OCI-LY7 (cell line): ENCODE data around the gene PRKD1. TPM values are rescaled to one million over a fixed set of nuclear protein-coding genes. Genes with fewer than 3 reads are reported as not detected.

Experiments used
- Bru-seq: library from RNA; stranded (reverse); fragments of 400-500 nt; gene quantifications from one replicate; lab custom pipeline; 2021; lab: Mats Ljungman, UMichigan
- BruChase-seq, 2 experiments: library from RNA; stranded (reverse); fragments of 400-500 nt; gene quantifications; one replicate each; lab custom pipeline; 2021; lab: Mats Ljungman, UMichigan
- BruUV-seq: library from RNA; stranded (reverse); fragments of 400-500 nt; replicated peaks from 2 replicates; lab custom pipeline; 2021; lab: Mats Ljungman, UMichigan
- CTCF ChIA-PET: fragments of 300-600 bp; sonication (Branson Sonifier 250); formaldehyde crosslinking; loops from one replicate; lab custom pipeline; 2022; ENCODE audit warnings: antibody characterized with exemption; ENCODE audit not compliant: unreplicated experiment; lab: Charles Lee
- POLR2A ChIA-PET: fragments of 300-600 bp; sonication (Branson Sonifier 250); formaldehyde crosslinking; loops from one replicate; lab custom pipeline; 2022; ENCODE audit warnings: antibody characterized with exemption; lab: Charles Lee
- DNase-seq: peaks from one replicate; pipeline ENCODE4 v3.0.0-alpha.2; 2015; ENCODE audit warnings: low spot score
- H2AFZ ChIP-seq: fragments of 200-600 bp; sonication (generic), shearing (Covaris generic); 2 replicates; pipeline ENCODE4 v1.6.1; 2014; ENCODE audit warnings: mild to moderate bottlenecking, antibody characterized with exemption, low read length, moderate library complexity
- H3K27ac ChIP-seq: fragments of 200-600 bp; sonication (generic); 2 replicates; pipeline ENCODE4 v1.5.1; 2014; ENCODE audit warnings: mixed run types, low read depth, mild to moderate bottlenecking, moderate library complexity, low read length, inconsistent platforms; ENCODE audit not compliant: poor library complexity, severe bottlenecking
- H3K36me3 ChIP-seq: fragments of 200-600 bp; sonication (generic); 2 replicates; pipeline ENCODE4 v1.6.1; 2014; ENCODE audit warnings: mild to moderate bottlenecking, antibody characterized with exemption, low read length, moderate library complexity, mixed read lengths; ENCODE audit not compliant: insufficient read depth
- H3K4me1 ChIP-seq: fragments of 200-600 bp; sonication (generic); 2 replicates; pipeline ENCODE4 v1.5.1; 2014; ENCODE audit warnings: mild to moderate bottlenecking, low read length; ENCODE audit not compliant: insufficient read depth, poor library complexity, severe bottlenecking
- H3K4me2 ChIP-seq: fragments of 200-600 bp; sonication (generic); 2 replicates; pipeline ENCODE4 v1.6.1; 2014; ENCODE audit warnings: mild to moderate bottlenecking, low read length
- H3K4me3 ChIP-seq: fragments of 200-600 bp; sonication (generic); 2 replicates; pipeline ENCODE4 v1.5.1; 2014; ENCODE audit warnings: mild to moderate bottlenecking, low read depth, low read length; ENCODE audit not compliant: poor library complexity, severe bottlenecking
- H3K79me2 ChIP-seq: fragments of 200-600 bp; sonication (generic); 2 replicates; pipeline ENCODE4 v1.6.1; 2016; ENCODE audit warnings: low read depth, mild to moderate bottlenecking, low read length, moderate library complexity, mixed read lengths; ENCODE audit not compliant: insufficient read depth
- H3K9me2 ChIP-seq: fragments of 200-600 bp; sonication (generic); 2 replicates; pipeline ENCODE4 v1.6.1; 2016; ENCODE audit warnings: mild to moderate bottlenecking, low read length, mixed read lengths; ENCODE audit not compliant: insufficient read depth
- H3K9me3 ChIP-seq: fragments of 200-600 bp; sonication (generic); 2 replicates; pipeline ENCODE4 v1.6.1; 2014; ENCODE audit warnings: mild to moderate bottlenecking, mixed run types, low read length, mixed read lengths
- H4K20me1 ChIP-seq: fragments of 200-600 bp; sonication (generic); 2 replicates; pipeline ENCODE4 v1.6.1; 2014; ENCODE audit warnings: mild to moderate bottlenecking, antibody characterized with exemption, low read length, moderate library complexity, mixed read lengths; ENCODE audit not compliant: insufficient read depth
- CTCF ChIP-seq: fragments of 200-600 bp; sonication (generic); conservative IDR thresholded peaks from 2 replicates; pipeline ENCODE4 v1.5.1; 2014; ENCODE audit warnings: mild to moderate bottlenecking, antibody characterized with exemption, low read length, moderate library complexity, mixed read lengths
- EZH2phosphoT487 ChIP-seq: fragments of 200-600 bp; sonication (generic); IDR thresholded peaks from 2 replicates; pipeline ENCODE4 v1.6.1; 2018; ENCODE audit warnings: low read depth, borderline replicate concordance, mild to moderate bottlenecking, mixed run types, antibody characterized with exemption, low read length, moderate library complexity, mixed read lengths
- intact Hi-C: fragments of 100-400 bp; cut with micrococcal nuclease; formaldehyde crosslinking; loops from one replicate; pipeline ENCODE4 v1.10.0; 2022; ENCODE audit not compliant: unreplicated experiment
- long read RNA-seq: library from polyadenylated mRNA; stranded (forward); transcript quantifications from one replicate; pipeline ENCODE4 v2.0.0, GENCODE V29; 2022
- total RNA-seq, 2 experiments: library from RNA; depleted of rRNA in 1 of 2; stranded (reverse); fragments of >200 nt in 1 of 2; shearing (Covaris generic) in 1 of 2; gene quantifications; 2 replicates each; pipeline ENCODE4 v1.2.3, GENCODE V29; 2014 to 2022

The PRKD1 gene
- total RNA-seq (2014; rRNA removed; shearing (Covaris generic)) (not detected in 2 replicates), total RNA-seq (2022) (not detected in 2 replicates), Bru-seq, nascent RNA (percentile 0 among the genes with signal in this experiment), BruChase-seq, experiment 1, labeled RNA remaining after a 6-hour chase (percentile 0 among the genes with signal in this experiment), BruChase-seq, experiment 2, labeled RNA remaining after a 2-hour chase (percentile 1 among the genes with signal in this experiment)
- long read RNA-seq = 0 reads

DNA sequence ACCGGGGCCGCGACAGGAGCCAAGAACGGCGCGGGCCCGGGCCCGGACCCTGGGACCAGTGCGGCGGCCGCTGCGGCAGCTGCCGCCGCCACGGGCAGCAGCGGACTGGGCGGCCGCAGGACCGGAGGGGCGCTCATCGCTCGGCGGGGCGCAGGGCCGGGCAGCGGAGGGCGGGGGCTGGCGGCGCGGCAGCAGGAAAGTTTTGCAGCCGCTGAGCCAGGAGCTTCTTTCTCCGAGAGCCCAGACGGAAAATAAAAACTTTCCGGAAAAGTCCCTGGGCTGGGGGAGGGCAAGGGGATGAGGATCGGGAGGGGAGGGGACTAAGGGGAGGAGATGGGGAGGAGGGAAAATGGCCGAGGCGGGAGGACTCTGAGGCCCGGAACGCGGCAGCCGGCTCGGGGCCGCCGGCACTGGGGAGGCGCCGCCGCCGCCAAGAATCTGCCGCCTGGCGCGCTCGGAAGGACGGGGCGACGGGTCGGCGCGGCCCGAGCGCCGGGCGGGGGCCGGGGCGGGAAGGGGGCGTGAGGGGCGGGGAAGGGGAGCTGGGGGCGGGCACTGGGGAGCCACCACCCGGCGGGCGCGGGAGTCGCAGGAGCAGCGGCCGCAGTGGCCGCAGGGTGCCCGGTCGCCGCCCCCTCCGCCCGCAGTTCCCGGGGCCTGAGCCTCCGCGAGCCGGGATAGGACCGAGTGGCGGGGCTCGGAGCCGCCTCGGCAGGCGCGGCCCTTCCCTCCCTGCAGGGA, at the start of gene PRKD1:
Gene PRKD1 (minus strand): TSS at position 472 of the 741 bp plus-strand sequence.
- CTCF ChIA-PET = no interaction called here

GRCh38 chr14:29971101-29971500, 43.5 kb upstream of the PRKD1 start:
- Histone ChIP-seq H3K4me3 (no peak overlapping the region), H3K27ac (no peak overlapping the region), H2AFZ (no peak overlapping the region), H4K20me1 (no peaks in the 10 kb centered on the region), H3K4me2 (no peak overlapping the region), H3K79me2 (no peaks in the 10 kb centered on the region), H3K9me3 (no peaks in the 10 kb centered on the region), H3K9me2 (no peaks in the 10 kb centered on the region), H3K36me3 (no peaks in the 10 kb centered on the region), H3K4me1 (no peaks in the 10 kb centered on the region)
- DNase-seq = no peak
- no peak for TF ChIP-seq CTCF
- TF ChIP-seq EZH2phosphoT487 = no peak
- BruUV-seq = no TSS peak
- intact Hi-C loops = no loop called here
- ChIA-PET POLR2A (no interaction called here), CTCF (no interaction called here)

More for the DNA sequence above, at the start of gene PRKD1:
- no TSS peak for BruUV-seq
- Histone ChIP-seq H3K4me1 (no peaks in the 10 kb centered on the region), H3K4me2 (no peak within 1 kb of the TSS), H2AFZ (no peak within 1 kb of the TSS), H4K20me1 (no peaks in the 10 kb centered on the region), H3K9me2 (no peaks in the 10 kb centered on the region), H3K36me3 (no peaks in the 10 kb centered on the region), H3K9me3 (no peaks in the 10 kb centered on the region), H3K27ac (no peak within 1 kb of the TSS), H3K79me2 (no peaks in the 10 kb centered on the region), H3K4me3 (no peak within 1 kb of the TSS)
- POLR2A ChIA-PET = interaction anchor here (0.6 kb wide), 1 partner anchor 144 kb away, joined by 3 read pairs; no protein-coding TSS in a partner anchor
- DNase-seq = no peak
- TF ChIP-seq EZH2phosphoT487 = no peak
- no peak for TF ChIP-seq CTCF
- intact Hi-C loops = no loop called here

DNA sequence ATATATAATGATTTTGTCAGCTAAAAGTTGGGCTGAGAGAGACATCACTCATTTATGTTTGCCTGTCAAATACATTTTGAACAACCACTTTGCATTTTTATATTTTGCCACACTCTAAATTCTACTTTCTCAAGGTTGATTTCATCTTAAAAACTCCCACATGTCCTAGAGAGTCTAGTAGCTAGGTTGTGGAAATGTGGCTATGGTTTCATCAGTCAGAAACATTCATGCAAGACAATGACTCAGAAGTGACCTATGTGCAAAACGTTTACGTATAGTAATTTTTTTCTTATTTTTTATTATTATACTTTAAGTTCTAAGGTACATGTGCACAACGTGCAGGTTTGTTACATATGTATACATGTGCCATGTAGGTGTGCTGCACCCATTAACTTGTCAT, 27.4 kb upstream of the PRKD1 start:
- H2AFZ ChIP-seq = no peak overlapping the region
- no peaks in the 10 kb centered on the region for H3K36me3 ChIP-seq
- no peaks in the 10 kb centered on the region for H3K9me3 ChIP-seq
- no peaks in the 10 kb centered on the region for H3K9me2 ChIP-seq
- no peak for TF ChIP-seq EZH2phosphoT487
- no peak for TF ChIP-seq CTCF
- no peak overlapping the region for H3K4me2 ChIP-seq
- BruUV-seq = no TSS peak
- CTCF ChIA-PET = no interaction called here
- H3K27ac ChIP-seq = no peak overlapping the region
- no peaks in the 10 kb centered on the region for H4K20me1 ChIP-seq
- H3K4me3 ChIP-seq = no peak overlapping the region
- POLR2A ChIA-PET = no interaction called here
- H3K4me1 ChIP-seq = no peaks in the 10 kb centered on the region
- intact Hi-C loops = no loop called here
- DNase-seq = no peak
- H3K79me2 ChIP-seq = no peaks in the 10 kb centered on the region
